ENCODE data around the gene MRAP. TPM values are rescaled to one million over a fixed set of nuclear protein-coding genes. Genes with fewer than 3 reads are reported as not detected.

Gene MRAP
- polyA plus RNA-seq, 2 donors = 0.16 TPM; not detected in 1

DNA sequence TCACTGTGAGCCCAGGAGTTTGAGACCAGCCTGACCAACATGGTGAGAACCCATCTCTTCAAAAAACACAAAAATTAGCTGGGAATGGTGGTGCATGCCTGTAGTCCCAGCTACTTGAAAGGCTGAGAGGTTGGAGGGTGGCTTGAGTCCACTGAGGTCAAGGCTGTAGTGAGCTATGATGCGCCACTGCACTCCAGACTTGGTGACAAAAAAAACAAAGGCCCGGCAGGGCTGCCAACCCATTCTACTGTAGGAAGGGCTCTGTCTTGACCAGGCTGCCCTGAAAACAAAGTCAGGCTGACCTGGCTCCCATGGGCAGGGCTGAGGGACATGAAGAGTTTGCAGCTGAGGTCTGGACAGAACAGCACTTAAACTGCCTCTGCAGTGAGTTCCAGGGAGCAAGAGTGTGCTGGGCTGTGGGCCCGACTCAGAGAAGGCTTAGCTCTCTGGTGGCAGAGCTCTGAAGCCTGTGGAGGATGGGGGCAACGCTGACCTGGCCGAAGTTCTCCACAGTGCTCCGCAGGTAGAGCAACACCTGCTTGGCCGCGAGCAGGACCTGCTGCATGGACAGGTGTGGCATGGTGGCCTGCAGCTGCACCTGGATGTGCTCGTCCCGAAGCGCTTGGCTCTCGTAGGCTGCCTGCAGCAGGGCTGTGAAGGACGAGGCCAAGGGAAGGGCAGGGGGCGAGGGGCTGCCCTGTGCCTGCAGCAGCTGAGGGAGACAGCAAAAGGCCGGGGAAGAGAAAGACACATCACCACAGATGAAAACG lies 51.7 kb downstream of the MRAP start:
- no peaks in the 10 kb centered on the region for H3K27me3 ChIP-seq (ENCODE audit: control insufficient read depth in 1 of 2, insufficient read depth in 2 of 2, low read length in 2 of 2)
- H3K4me3 ChIP-seq (ENCODE audit: low read depth in 1 of 2, low read length in 2 of 2) = no peak overlapping the region
- H3K4me1 ChIP-seq (ENCODE audit: control insufficient read depth in 2 of 2, insufficient read depth in 2 of 2, low read length in 1 of 2) = peaks cover 8 to 30% of the 10 kb centered on the region in 2 donors
- peaks cover 0 to 2% of the 10 kb centered on the region in 2 donors for H3K9me3 ChIP-seq (ENCODE audit: control insufficient read depth in 2 of 2, insufficient read depth in 1 of 2, low read depth in 1 of 2, low read length in 1 of 2)
- H3K27ac ChIP-seq (ENCODE audit: low read depth in 2 of 2, low read length in 1 of 2) = peak overlapping the region; percentile 72 to 77
- 89 to 90% methylated on average over 16 of the region's 16 CpGs for WGBS, 2 donors
- H3K36me3 ChIP-seq (ENCODE audit: control insufficient read depth in 2 of 2, insufficient read depth in 2 of 2, low read length in 1 of 2) = peaks cover 18 to 61% of the 10 kb centered on the region in 2 donors

DNA sequence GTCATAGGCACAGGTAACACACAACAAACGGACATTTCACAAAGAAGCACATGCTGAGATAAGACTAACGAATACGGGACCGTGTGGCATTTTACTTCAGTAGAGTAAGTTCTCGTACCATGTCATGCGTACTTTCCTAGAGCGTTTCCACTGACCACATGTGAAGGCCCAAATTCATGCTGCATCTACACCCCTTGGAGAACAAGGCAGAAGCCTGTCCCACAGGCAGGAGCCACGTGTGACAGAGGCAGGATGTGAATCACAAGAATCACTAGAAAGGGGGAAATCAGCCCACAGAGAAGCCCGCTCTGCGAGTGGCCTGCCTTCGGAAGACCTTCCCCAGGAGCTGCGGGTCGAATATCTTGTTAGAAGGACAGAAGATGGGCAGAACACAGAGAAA lies 52.3 kb downstream of the MRAP start:
- H3K4me3 ChIP-seq (ENCODE audit: low read depth in 1 of 2, low read length in 2 of 2) = no peak overlapping the region
- WGBS, 2 donors = 82 to 89% methylated on average over 13 of the region's 13 CpGs
- H3K27me3 ChIP-seq (ENCODE audit: control insufficient read depth in 1 of 2, insufficient read depth in 2 of 2, low read length in 2 of 2) = no peaks in the 10 kb centered on the region
- peak overlapping the region; percentile 72 to 77 for H3K27ac ChIP-seq (ENCODE audit: low read depth in 2 of 2, low read length in 1 of 2)
- H3K36me3 ChIP-seq (ENCODE audit: control insufficient read depth in 2 of 2, insufficient read depth in 2 of 2, low read length in 1 of 2) = peaks cover 22 to 58% of the 10 kb centered on the region in 2 donors
- peaks cover 8 to 30% of the 10 kb centered on the region in 2 donors for H3K4me1 ChIP-seq (ENCODE audit: control insufficient read depth in 2 of 2, insufficient read depth in 2 of 2, low read length in 1 of 2)
- peaks cover 0 to 2% of the 10 kb centered on the region in 2 donors for H3K9me3 ChIP-seq (ENCODE audit: control insufficient read depth in 2 of 2, insufficient read depth in 1 of 2, low read depth in 1 of 2, low read length in 1 of 2)

DNA sequence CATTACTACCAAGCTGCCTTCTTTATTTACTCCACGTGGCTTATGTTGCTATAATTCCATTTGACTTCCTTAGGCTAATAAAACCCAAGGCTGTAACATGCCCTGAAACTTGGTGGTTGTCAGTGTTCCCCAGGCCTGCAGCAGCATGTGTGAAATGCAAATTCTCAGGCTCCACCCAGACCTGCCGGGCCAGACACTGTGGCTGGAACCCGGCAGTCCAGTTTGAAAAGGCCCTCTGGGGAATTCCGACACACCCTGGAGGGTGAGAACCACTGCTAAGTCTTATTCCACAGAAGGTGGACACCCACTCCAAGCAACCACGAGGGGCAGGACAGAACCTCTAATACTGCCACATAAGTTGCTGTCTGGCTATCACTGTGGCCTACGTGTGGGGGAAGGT lies 52.8 kb downstream of the MRAP start:
- WGBS, 2 donors = 46 to 68% methylated on average over 6 of the region's 6 CpGs
- Histone ChIP-seq H3K9me3 (ENCODE audit: control insufficient read depth in 2 of 2, insufficient read depth in 1 of 2, low read depth in 1 of 2, low read length in 1 of 2) (peaks cover 0 to 2% of the 10 kb centered on the region in 2 donors), H3K27ac (ENCODE audit: low read depth in 2 of 2, low read length in 1 of 2) (peak overlapping the region; percentile 85), H3K27me3 (ENCODE audit: control insufficient read depth in 1 of 2, insufficient read depth in 2 of 2, low read length in 2 of 2) (no peaks in the 10 kb centered on the region), H3K4me3 (ENCODE audit: low read depth in 1 of 2, low read length in 2 of 2) (no peak overlapping the region), H3K4me1 (ENCODE audit: control insufficient read depth in 2 of 2, insufficient read depth in 2 of 2, low read length in 1 of 2) (peaks cover 8 to 30% of the 10 kb centered on the region in 2 donors), H3K36me3 (ENCODE audit: control insufficient read depth in 2 of 2, insufficient read depth in 2 of 2, low read length in 1 of 2) (peaks cover 22 to 59% of the 10 kb centered on the region in 2 donors)

DNA sequence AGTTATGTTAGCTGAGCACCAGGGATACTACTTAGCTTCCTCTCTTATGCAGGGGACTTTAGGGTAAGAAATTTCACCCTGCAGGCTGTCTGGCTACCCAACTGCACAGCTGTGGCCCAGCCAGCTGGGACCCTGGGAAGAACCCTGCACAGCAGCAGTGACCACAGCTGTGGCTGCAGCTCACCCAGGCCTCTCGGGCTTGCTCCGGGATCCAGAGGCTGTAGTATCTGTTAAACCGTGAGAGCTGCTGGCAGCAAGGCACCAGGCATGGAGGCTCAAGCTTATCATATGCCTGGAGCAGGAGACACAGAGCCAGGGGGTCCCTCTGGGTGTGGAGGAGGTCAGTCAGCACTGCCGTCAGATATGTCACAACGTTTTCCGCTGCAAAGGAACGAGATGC lies 53.9 kb downstream of the MRAP start:
- peaks cover 26 to 56% of the 10 kb centered on the region in 2 donors for H3K36me3 ChIP-seq (ENCODE audit: control insufficient read depth in 2 of 2, insufficient read depth in 2 of 2, low read length in 1 of 2)
- peak overlapping the region in 1 of 2 donors; percentile 40 for H3K27ac ChIP-seq (ENCODE audit: low read depth in 2 of 2, low read length in 1 of 2)
- peaks cover 6 to 26% of the 10 kb centered on the region in 2 donors for H3K4me1 ChIP-seq (ENCODE audit: control insufficient read depth in 2 of 2, insufficient read depth in 2 of 2, low read length in 1 of 2)
- peaks cover 0 to 2% of the 10 kb centered on the region in 2 donors for H3K9me3 ChIP-seq (ENCODE audit: control insufficient read depth in 2 of 2, insufficient read depth in 1 of 2, low read depth in 1 of 2, low read length in 1 of 2)
- H3K4me3 ChIP-seq (ENCODE audit: low read depth in 1 of 2, low read length in 2 of 2) = no peak overlapping the region
- WGBS, 2 donors = 83 to 87% methylated on average over 7 of the region's 7 CpGs
- no peaks in the 10 kb centered on the region for H3K27me3 ChIP-seq (ENCODE audit: control insufficient read depth in 1 of 2, insufficient read depth in 2 of 2, low read length in 2 of 2)

GRCh38 chr21:32353002-32353711 lies 54.5 kb downstream of the MRAP start:
- WGBS, 2 donors = 93% methylated on average over 8 of the region's 8 CpGs
- H3K4me3 ChIP-seq (ENCODE audit: low read depth in 1 of 2, low read length in 2 of 2) = no peak overlapping the region
- H3K27ac ChIP-seq (ENCODE audit: low read depth in 2 of 2, low read length in 1 of 2) = no peak overlapping the region
- peaks cover 0 to 2% of the 10 kb centered on the region in 2 donors for H3K9me3 ChIP-seq (ENCODE audit: control insufficient read depth in 2 of 2, insufficient read depth in 1 of 2, low read depth in 1 of 2, low read length in 1 of 2)
- H3K36me3 ChIP-seq (ENCODE audit: control insufficient read depth in 2 of 2, insufficient read depth in 2 of 2, low read length in 1 of 2) = peaks cover 26 to 54% of the 10 kb centered on the region in 2 donors
- no peaks in the 10 kb centered on the region for H3K27me3 ChIP-seq (ENCODE audit: control insufficient read depth in 1 of 2, insufficient read depth in 2 of 2, low read length in 2 of 2)
- H3K4me1 ChIP-seq (ENCODE audit: control insufficient read depth in 2 of 2, insufficient read depth in 2 of 2, low read length in 1 of 2) = peaks cover 3 to 26% of the 10 kb centered on the region in 2 donors

DNA sequence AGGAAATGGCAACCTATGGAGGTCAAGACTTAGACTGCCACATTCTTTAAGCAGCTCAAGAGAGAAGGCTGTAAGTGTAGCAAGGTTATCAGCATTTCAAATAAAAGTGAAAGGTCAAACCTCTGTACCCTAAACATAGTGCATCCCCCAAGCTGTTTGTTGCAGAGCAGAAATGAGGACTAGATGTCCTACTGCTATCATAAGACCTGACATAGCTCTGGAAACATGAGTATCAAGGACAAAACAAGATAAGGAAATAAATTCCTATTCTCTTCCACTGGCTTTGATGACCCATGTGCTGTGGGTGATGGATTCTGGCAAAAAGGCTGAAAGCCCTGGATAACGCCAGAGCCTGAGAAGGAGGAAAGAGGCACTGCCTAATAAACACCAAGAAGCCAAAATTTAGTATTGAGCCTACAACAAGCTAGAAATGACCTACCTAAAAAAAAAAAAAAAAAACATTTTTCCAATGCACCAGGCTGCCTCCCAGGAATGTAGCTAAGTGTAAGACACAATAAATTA lies 58.3 kb downstream of the MRAP start:
- Histone ChIP-seq H3K27ac (ENCODE audit: low read depth in 2 of 2, low read length in 1 of 2) (no peak overlapping the region), H3K27me3 (ENCODE audit: control insufficient read depth in 1 of 2, insufficient read depth in 2 of 2, low read length in 2 of 2) (no peaks in the 10 kb centered on the region), H3K4me1 (ENCODE audit: control insufficient read depth in 2 of 2, insufficient read depth in 2 of 2, low read length in 1 of 2) (peaks cover 2 to 10% of the 10 kb centered on the region in 2 donors), H3K4me3 (ENCODE audit: low read depth in 1 of 2, low read length in 2 of 2) (no peak overlapping the region), H3K9me3 (ENCODE audit: control insufficient read depth in 2 of 2, insufficient read depth in 1 of 2, low read depth in 1 of 2, low read length in 1 of 2) (no peaks in the 10 kb centered on the region), H3K36me3 (ENCODE audit: control insufficient read depth in 2 of 2, insufficient read depth in 2 of 2, low read length in 1 of 2) (peaks cover 34 to 58% of the 10 kb centered on the region in 2 donors)
- WGBS, 2 donors = 86 to 96% methylated on average over 1 of the region's 1 CpG

DNA sequence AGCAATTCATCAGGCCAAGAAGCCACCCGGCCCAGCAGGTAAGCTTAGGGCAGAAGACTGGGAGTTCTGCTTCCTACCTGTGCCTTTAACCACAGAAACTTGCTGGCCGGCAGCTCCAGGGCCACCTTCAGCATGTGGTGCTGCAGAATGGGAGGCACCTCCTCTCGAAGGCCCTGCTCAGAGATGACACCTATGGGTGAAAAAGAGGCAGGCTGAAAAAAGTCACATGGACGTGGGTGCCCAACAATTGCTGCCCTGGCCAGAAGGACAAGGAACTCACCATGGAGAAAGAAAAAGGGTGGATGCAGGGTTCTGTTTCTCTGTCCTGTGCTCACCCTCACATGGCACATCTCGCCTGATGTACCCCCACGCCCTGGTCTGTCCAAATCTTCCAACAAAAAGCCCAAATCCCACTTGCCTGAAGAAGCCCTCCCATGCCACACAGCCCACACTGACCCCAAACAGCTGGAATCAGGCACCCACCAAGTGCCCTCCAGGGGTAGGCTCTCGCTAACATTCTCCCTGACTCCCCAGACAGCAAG lies 61.1 kb downstream of the MRAP start:
- 58 to 61% methylated on average over 7 of the region's 7 CpGs for WGBS, 2 donors
- Histone ChIP-seq H3K36me3 (ENCODE audit: control insufficient read depth in 2 of 2, insufficient read depth in 2 of 2, low read length in 1 of 2) (peaks cover 25 to 46% of the 10 kb centered on the region in 2 donors), H3K27me3 (ENCODE audit: control insufficient read depth in 1 of 2, insufficient read depth in 2 of 2, low read length in 2 of 2) (no peaks in the 10 kb centered on the region), H3K4me1 (ENCODE audit: control insufficient read depth in 2 of 2, insufficient read depth in 2 of 2, low read length in 1 of 2) (peaks cover 2 to 6% of the 10 kb centered on the region in 2 donors), H3K9me3 (ENCODE audit: control insufficient read depth in 2 of 2, insufficient read depth in 1 of 2, low read depth in 1 of 2, low read length in 1 of 2) (no peaks in the 10 kb centered on the region), H3K4me3 (ENCODE audit: low read depth in 1 of 2, low read length in 2 of 2) (no peak overlapping the region), H3K27ac (ENCODE audit: low read depth in 2 of 2, low read length in 1 of 2) (peak overlapping the region; percentile 65 to 66)

- Histone ChIP-seq H3K36me3 (ENCODE audit: control insufficient read depth in 2 of 2, insufficient read depth in 2 of 2, low read length in 1 of 2) (peaks cover 21 to 45% of the 10 kb centered on the region in 2 donors), H3K4me3 (ENCODE audit: low read depth in 1 of 2, low read length in 2 of 2) (no peak overlapping the region), H3K4me1 (ENCODE audit: control insufficient read depth in 2 of 2, insufficient read depth in 2 of 2, low read length in 1 of 2) (peaks cover 2 to 8% of the 10 kb centered on the region in 2 donors), H3K9me3 (ENCODE audit: control insufficient read depth in 2 of 2, insufficient read depth in 1 of 2, low read depth in 1 of 2, low read length in 1 of 2) (no peaks in the 10 kb centered on the region), H3K27me3 (ENCODE audit: control insufficient read depth in 1 of 2, insufficient read depth in 2 of 2, low read length in 2 of 2) (no peaks in the 10 kb centered on the region), H3K27ac (ENCODE audit: low read depth in 2 of 2, low read length in 1 of 2) (peak overlapping the region; percentile 50 to 61)
- 51 to 72% methylated on average over 5 of the region's 5 CpGs for WGBS, 2 donors
Measured at GRCh38 chr21:32360401-32360975, 61.8 kb downstream of the MRAP start.

Measured in esophagus (tissue), 2 donors.